Activated naive CD4-positive, alpha-beta T cell treated with anti-CD3 and anti-CD28 coated beads, Interleukin-2, amount 10 ng/mL, durations not matched to agents 7 days and 5 days (primary cell): ENCODE measurements around the gene AGTRAP.

Source experiments
- CTCF ChIA-PET: fragments of 350-600 bp; sonication (Branson Sonifier 250); formaldehyde crosslinking; loops from one replicate; lab custom pipeline; 2021; ENCODE audit warnings: antibody characterized with exemption; lab: Charles Lee
- DNase-seq: peaks from one replicate; pipeline ENCODE4 v3.0.0-alpha.2; 2020
- H3K27ac Mint-ChIP-seq: one replicate; pipeline ENCODE4 v1.8.0; 2021; ENCODE audit warnings: mild to moderate bottlenecking, moderate library complexity, mixed read lengths
- H3K27me3 Mint-ChIP-seq: one replicate; pipeline ENCODE4 v1.8.0; 2021; ENCODE audit warnings: mild to moderate bottlenecking, mixed read lengths
- H3K36me3 Mint-ChIP-seq: one replicate; pipeline ENCODE4 v1.8.0; 2021; ENCODE audit warnings: mixed read lengths
- H3K4me1 Mint-ChIP-seq: one replicate; pipeline ENCODE4 v1.8.0; 2021; ENCODE audit warnings: mixed read lengths
- H3K4me3 Mint-ChIP-seq: one replicate; pipeline ENCODE4 v1.8.0; 2021; ENCODE audit warnings: mild to moderate bottlenecking, moderate library complexity, mixed read lengths
- H3K9me3 Mint-ChIP-seq: one replicate; pipeline ENCODE4 v1.8.0; 2021; ENCODE audit warnings: mixed read lengths

Gene AGTRAP

DNA sequence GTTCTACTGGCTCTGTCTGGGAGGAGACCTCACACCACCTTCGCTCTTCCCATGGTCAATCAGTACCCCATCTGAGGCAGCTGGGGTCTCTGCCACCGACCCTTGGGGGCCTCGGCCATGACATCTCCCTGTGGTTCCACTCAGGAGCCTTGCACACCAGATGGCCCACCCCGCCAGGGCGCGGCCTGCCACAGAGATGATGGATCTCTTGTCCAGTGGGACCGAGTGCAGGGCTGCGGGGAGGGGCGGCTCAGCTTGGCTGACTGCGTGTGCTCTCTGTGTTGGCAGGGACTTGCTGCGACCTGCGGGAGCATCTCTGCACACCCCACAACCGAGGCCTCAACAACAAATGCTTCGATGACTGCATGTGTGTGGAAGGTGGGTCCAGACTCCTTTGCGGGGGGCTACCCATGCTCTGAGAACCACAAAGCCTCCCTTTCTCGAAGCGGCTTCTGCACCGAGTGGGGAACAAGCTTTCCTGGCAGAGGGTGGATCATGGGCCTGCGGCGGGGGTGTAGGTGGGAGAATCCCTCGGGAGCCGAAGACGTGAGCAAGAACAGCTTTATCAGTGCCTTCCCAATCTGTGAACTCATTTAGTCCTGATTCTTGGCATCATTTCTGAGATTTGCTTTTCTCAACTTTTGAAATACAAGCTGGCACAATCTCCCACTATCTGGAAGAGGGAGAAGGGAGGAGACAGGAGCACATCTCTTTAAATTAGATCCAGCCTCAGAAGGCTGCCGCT lies 20.9 kb upstream of the AGTRAP start:
- CTCF ChIA-PET = interaction anchor here (1.3 to 1.7 kb wide), 3 partner anchors 20 to 65 kb away, joined by 3 to 5 read pairs (median 4); no protein-coding TSS in a partner anchor
- Mint-ChIP-seq H3K27me3 (peaks cover 46% of the 10 kb centered on the region), H3K9me3 (no peaks in the 10 kb centered on the region), H3K4me1 (peaks cover 15% of the 10 kb centered on the region), H3K36me3 (no peaks in the 10 kb centered on the region), H3K4me3 (no peak overlapping the region), H3K27ac (no peak overlapping the region)
- DNase-seq = no peak

DNA sequence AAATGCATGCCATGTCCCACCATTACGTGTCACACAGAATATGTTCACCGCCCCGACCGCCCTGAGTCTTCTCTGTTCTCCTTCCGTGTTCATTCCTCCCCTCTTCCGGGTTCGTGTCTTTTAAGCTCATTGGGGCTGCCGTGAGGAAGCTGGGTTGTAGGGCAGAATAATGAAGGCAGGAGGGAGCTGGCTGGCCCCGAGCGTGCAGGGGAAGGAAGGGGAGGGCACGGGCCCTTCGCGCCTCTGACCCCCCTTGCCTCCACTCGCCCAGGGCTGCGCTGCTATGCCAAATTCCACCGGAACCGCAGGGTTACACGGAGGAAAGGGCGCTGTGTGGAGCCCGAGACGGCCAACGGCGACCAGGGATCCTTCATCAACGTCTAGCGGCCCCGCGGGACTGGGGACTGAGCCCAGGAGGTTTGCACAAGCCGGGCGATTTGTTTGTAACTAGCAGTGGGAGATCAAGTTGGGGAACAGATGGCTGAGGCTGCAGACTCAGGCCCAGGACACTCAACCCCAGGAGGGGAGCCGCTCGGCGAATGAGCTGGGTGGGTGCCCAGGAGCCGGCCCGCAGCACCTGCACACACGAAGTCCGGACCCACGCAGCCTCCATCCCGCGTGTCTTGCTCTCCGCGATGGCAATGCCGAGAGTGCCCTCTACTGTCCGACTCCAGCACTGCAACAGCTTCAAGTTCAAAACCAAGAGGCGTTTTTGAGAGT lies 16.5 kb upstream of the AGTRAP start:
- no peaks in the 10 kb centered on the region for H3K9me3 Mint-ChIP-seq
- DNase-seq = peak; percentile 91
- H3K4me1 Mint-ChIP-seq = peaks cover 20% of the 10 kb centered on the region
- H3K4me3 Mint-ChIP-seq = peak overlapping the region; percentile 73
- no peaks in the 10 kb centered on the region for H3K36me3 Mint-ChIP-seq
- H3K27ac Mint-ChIP-seq = peak overlapping the region; percentile 93
- CTCF ChIA-PET = interaction anchor here (0.6 to 5.8 kb wide), 22 partner anchors 9 to 174 kb away, joined by 3 to 79 read pairs (median 5); partner anchors contain the start of genes AGTRAP and FBXO6
- H3K27me3 Mint-ChIP-seq = peaks cover 47% of the 10 kb centered on the region

DNA sequence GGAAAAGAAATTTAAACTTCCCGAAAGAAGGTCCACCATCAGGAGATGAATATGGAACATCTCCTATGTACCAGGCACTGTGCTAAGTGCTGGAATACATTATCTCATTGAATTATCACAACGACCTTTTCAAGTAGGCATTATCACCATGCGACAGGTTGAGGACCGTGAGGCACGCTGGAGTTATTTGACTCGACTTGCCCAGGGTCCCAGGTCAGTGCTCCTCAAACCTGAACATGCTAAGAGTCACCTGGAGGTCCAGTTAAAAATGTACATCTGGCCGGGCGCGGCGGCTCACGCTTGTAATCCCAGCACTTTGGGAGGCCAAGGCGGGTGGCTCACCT lies 15.9 kb upstream of the AGTRAP start:
- Mint-ChIP-seq H3K4me3 (peak overlapping the region; percentile 73), H3K36me3 (no peaks in the 10 kb centered on the region), H3K27me3 (peaks cover 47% of the 10 kb centered on the region), H3K27ac (peak overlapping the region; percentile 93), H3K4me1 (peaks cover 23% of the 10 kb centered on the region), H3K9me3 (no peaks in the 10 kb centered on the region)
- no peak for DNase-seq
- CTCF ChIA-PET = interaction anchor here (0.6 to 5.8 kb wide), 22 partner anchors 9 to 173 kb away, joined by 3 to 79 read pairs (median 5); partner anchors contain the start of genes AGTRAP and FBXO6

DNA sequence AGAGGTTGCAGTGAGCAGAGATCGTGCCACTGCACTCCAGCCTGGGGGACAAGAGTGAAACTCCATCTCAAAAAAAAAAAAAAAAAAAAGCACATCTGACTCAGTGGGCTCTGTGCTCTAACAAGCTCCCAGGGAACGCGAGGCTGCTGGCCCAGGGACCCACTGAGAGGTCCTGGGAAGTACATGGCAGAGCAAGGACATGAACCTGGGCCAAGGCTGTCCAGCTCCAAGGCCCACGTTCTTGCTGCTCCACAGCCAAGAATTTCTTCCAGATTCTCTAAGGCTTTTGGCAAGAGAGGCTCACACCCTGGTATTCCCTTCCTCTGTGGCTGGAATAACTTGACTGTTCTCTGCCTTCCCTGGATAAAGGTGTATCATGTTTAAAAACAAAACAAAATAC lies 15.4 kb upstream of the AGTRAP start:
- DNase-seq = no peak
- H3K9me3 Mint-ChIP-seq = no peaks in the 10 kb centered on the region
- H3K27ac Mint-ChIP-seq = no peak overlapping the region
- peaks cover 48% of the 10 kb centered on the region for H3K27me3 Mint-ChIP-seq
- CTCF ChIA-PET = interaction anchor here (0.8 to 5.8 kb wide), 11 partner anchors 10 to 88 kb away, joined by 3 to 79 read pairs (median 5); partner anchors contain the start of genes AGTRAP and FBXO6
- H3K36me3 Mint-ChIP-seq = no peaks in the 10 kb centered on the region
- H3K4me3 Mint-ChIP-seq = no peak overlapping the region
- peaks cover 28% of the 10 kb centered on the region for H3K4me1 Mint-ChIP-seq

DNA sequence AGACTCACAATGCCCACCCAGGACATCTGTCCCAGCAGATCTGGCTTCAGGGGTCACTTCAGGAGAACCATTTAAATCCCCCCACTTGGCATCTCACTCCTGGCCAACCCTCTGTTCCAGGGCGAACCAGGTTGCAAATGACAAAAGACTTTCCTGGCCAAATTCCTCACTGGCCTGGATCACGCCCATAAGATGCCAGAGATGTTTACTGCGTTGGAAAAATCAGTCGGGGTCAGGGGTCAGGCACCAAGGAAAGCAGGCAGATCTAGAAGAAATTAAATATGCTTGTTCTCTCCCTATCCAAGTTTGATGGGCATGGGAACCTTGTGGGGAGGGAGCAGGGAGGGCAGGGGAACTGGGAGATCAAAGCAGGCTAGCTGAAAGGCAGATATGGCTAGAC lies 14.6 kb upstream of the AGTRAP start:
- H3K27ac Mint-ChIP-seq = no peak overlapping the region
- no peak for DNase-seq
- H3K36me3 Mint-ChIP-seq = no peaks in the 10 kb centered on the region
- H3K4me3 Mint-ChIP-seq = no peak overlapping the region
- no peaks in the 10 kb centered on the region for H3K9me3 Mint-ChIP-seq
- peaks cover 48% of the 10 kb centered on the region for H3K27me3 Mint-ChIP-seq
- H3K4me1 Mint-ChIP-seq = peaks cover 35% of the 10 kb centered on the region
- CTCF ChIA-PET = interaction anchor here (0.7 to 5.8 kb wide), 6 partner anchors 9 to 79 kb away, joined by 3 to 79 read pairs (median 4); partner anchors contain the start of gene FBXO6

DNA sequence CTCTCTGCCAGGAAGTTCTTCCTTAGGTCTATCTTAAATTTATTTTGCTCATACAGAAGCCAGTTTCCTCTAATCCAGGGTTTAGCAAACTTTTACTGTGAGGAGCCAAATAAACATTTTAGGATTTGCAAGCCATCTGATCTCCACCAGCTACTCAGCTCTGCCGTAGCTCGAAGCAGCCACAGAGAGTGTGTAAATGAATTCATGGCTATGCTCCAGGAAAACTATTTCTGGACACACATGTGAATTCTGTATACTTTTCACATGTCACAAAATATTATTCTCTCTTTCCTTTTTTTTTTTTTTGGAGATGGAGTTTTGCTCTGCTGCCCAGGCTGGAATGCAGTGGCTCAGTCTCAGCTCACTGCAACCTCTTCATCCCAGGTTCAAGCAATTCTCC lies 13.4 kb upstream of the AGTRAP start:
- Mint-ChIP-seq H3K27me3 (peaks cover 44% of the 10 kb centered on the region), H3K4me1 (peaks cover 35% of the 10 kb centered on the region), H3K36me3 (no peaks in the 10 kb centered on the region), H3K27ac (no peak overlapping the region), H3K9me3 (no peaks in the 10 kb centered on the region), H3K4me3 (no peak overlapping the region)
- CTCF ChIA-PET = interaction anchor here (1.0 to 5.8 kb wide), 4 partner anchors 59 to 80 kb away, joined by 3 to 79 read pairs (median 20); partner anchors contain the start of gene FBXO6
- no peak for DNase-seq

DNA sequence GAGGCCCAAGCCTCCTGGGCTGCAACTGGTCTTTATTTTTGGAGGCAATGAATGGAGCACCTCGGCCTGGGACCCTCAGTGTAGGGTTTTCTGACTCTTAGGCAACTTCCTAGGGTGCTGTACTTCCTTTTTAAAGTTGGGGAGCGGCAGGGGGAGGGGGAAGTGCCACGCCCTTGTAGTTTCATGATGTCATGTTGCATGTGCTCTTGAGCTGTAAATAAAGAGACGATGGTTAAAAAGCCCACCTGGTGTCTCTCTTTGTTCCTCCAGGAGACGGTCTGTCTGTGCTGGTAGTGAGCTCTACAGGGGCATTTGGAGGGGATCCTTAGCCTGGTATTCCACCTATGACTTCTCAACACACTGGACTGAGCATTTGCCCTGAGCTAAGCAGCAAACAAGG lies 10.3 kb upstream of the AGTRAP start:
- Mint-ChIP-seq H3K4me1 (peaks cover 38% of the 10 kb centered on the region), H3K27ac (no peak overlapping the region), H3K4me3 (no peak overlapping the region), H3K9me3 (no peaks in the 10 kb centered on the region), H3K27me3 (peaks cover 38% of the 10 kb centered on the region), H3K36me3 (no peaks in the 10 kb centered on the region)
- DNase-seq = no peak
- CTCF ChIA-PET = interaction anchor here (1.2 to 1.8 kb wide), 5 partner anchors 15 to 82 kb away, joined by 3 to 7 read pairs (median 4); no protein-coding TSS in a partner anchor

DNA sequence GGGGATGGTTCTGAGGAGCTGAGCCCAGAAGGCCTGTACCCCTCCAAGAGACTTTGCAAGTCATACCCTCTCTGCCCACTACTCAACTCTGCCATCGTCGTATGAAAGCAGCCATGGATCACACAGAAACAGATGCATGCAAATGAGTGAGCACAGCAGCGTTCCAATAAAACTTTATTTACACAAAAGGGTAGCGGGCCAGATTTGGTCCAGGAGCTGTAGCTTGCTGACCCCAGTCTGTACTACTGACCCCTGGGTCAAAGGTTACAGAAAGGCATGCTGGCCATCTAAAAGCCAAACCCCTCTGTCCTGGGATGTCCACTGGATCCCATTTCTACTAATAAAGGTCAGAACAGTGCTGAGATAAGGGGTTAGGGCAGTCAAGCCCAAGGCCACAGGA lies 8.8 kb upstream of the AGTRAP start:
- Mint-ChIP-seq H3K27me3 (peaks cover 27% of the 10 kb centered on the region), H3K36me3 (no peaks in the 10 kb centered on the region), H3K4me3 (no peak overlapping the region), H3K4me1 (peaks cover 53% of the 10 kb centered on the region), H3K27ac (no peak overlapping the region), H3K9me3 (no peaks in the 10 kb centered on the region)
- no peak for DNase-seq
- CTCF ChIA-PET = interaction anchor here (0.9 to 1.4 kb wide), 3 partner anchors 10 to 62 kb away, joined by 3 to 5 read pairs (median 4); no protein-coding TSS in a partner anchor

DNA sequence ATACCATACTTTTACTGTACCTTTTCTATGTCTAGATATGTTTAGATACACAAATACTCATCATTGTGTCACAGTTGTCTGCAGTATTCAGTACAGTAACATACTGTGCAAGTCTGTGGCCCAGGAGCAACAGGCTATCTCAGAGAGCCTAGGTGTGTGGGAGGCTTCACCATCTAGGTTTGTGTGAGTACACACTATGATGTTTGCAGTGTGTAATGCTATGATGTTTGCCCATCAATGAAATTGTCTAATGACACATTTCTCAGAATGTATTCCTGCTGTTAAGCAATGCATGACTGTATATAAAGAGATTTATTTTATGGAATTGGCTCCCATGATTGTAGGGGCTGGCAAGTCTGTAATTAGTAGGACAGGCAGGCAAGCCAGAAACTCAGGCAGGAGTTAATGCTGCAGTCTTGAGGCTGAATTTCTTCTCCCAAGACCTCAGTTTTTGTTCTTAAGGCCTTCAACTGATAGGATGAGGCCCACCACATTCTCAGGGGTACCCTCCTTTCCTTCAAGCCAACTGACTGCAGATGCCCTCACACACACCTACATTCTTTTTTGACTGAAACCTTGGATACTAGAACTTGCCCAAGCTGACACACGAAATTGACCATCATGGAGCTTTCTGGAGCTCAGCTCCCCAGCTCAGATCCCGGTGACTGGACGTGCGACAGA lies 7.7 kb upstream of the AGTRAP start:
- H3K4me1 Mint-ChIP-seq = peaks cover 64% of the 10 kb centered on the region
- CTCF ChIA-PET = interaction anchor here (1.0 to 1.4 kb wide), 2 partner anchors 9 to 13 kb away, joined by 3 to 4 read pairs; no protein-coding TSS in a partner anchor
- H3K27me3 Mint-ChIP-seq = peaks cover 17% of the 10 kb centered on the region
- no peak for DNase-seq
- no peaks in the 10 kb centered on the region for H3K9me3 Mint-ChIP-seq
- H3K27ac Mint-ChIP-seq = no peak overlapping the region
- H3K36me3 Mint-ChIP-seq = no peaks in the 10 kb centered on the region
- no peak overlapping the region for H3K4me3 Mint-ChIP-seq

DNA sequence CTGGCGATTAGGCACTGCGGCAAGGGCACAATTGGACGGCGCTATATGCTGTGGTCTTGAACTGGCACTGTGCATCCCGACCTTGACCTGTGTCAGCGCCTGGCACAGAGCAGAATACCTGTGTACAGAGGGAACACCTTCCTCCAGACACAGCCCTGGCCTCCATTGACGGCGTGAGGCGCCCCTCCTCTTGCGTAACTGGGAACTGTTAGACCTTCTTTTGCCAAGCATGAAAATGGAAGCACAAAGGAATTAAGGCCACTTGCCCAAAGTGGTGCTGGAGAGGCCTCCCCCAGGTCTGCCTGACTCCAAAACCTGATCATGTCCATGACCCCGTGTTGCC lies 6.8 kb upstream of the AGTRAP start:
- H3K4me3 Mint-ChIP-seq = no peak overlapping the region
- H3K36me3 Mint-ChIP-seq = no peaks in the 10 kb centered on the region
- H3K9me3 Mint-ChIP-seq = no peaks in the 10 kb centered on the region
- H3K27ac Mint-ChIP-seq = no peak overlapping the region
- CTCF ChIA-PET = interaction anchor here (1.0 to 1.4 kb wide), 2 partner anchors 9 to 13 kb away, joined by 3 to 4 read pairs; no protein-coding TSS in a partner anchor
- DNase-seq = no peak
- H3K4me1 Mint-ChIP-seq = peaks cover 65% of the 10 kb centered on the region
- peaks cover 11% of the 10 kb centered on the region for H3K27me3 Mint-ChIP-seq

DNA sequence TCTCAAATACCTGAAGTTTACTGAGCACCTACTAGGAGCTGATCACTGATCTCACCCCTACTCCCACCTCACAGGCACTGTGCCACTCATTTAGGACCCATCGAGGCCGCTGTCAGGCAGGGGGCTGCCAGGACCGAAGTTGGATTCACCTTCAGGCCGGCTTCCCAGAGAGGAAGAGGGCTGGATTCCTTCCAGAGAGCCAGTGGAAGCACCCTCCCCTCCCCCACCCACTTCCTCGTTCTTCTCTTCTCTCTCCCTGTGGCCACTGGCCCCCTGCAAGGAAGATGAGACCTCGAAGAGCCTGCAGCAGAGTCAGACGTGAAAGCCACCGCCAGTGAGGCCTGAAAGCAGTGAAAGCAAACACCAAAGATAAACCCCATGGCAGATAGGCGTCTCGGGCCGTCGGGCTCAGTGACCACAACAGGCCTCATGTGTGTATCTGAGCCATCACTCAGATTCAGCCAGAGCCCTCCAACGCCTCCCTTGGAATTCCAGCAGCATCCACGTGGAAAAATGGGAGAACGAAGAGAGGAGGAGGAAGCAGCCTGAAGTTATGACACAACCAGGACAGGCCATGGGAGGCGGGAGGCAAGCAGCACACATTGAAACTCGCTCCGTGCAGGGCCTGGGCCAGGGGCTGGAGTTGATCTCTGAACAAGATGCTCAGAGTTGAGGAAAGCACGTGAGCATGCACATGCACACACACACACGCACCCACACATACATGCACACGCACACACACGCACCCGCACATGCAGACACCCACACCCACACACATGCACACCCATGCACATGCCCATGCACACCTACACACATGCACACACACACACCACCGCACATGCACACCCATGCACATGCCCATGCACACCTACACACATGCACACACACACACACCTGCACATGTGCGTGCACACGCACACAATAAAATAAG lies 6.2 kb upstream of the AGTRAP start:
- DNase-seq = no peak
- Mint-ChIP-seq H3K4me3 (peak overlapping the region; percentile 50), H3K4me1 (peaks cover 64% of the 10 kb centered on the region), H3K36me3 (no peaks in the 10 kb centered on the region), H3K27ac (peak overlapping the region; percentile 81), H3K27me3 (peaks cover 5% of the 10 kb centered on the region), H3K9me3 (no peaks in the 10 kb centered on the region)
- CTCF ChIA-PET = interaction anchor here (0.9 to 2.0 kb wide), 4 partner anchors 9 to 80 kb away, joined by 4 to 12 read pairs (median 6); no protein-coding TSS in a partner anchor

DNA sequence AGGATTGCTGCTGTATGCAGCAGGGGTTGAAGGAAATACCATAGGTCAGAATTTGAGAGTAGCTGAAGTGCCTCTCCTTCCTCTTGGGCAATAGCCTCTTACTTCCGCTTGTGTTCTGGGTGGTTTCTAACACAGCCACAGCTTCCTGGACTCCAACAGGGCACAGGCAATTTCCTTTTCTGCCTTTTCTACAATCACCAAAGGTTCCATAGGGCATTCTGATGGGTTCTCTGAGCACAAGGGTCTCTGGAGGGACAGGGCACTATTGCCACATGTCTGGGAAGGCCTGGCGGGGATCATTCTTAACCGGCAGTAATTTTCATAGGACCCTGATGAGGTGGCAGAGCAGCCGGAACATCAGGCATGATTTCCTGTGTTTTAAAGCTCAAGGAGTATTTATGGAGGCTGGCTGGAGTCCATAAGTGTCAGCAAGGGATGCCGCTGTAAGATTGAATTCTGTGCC lies 5.5 kb upstream of the AGTRAP start:
- CTCF ChIA-PET = interaction anchor here (0.9 to 2.0 kb wide), 5 partner anchors 9 to 80 kb away, joined by 3 to 12 read pairs (median 5); partner anchors contain the start of gene FBXO6
- Mint-ChIP-seq H3K4me1 (peaks cover 62% of the 10 kb centered on the region), H3K36me3 (no peaks in the 10 kb centered on the region), H3K9me3 (no peaks in the 10 kb centered on the region), H3K27ac (peak overlapping the region; percentile 81), H3K4me3 (peak overlapping the region; percentile 50), H3K27me3 (no peaks in the 10 kb centered on the region)
- DNase-seq = peak; percentile 69
